Inflammatory macrophage treated with lipopolysaccharide for 4 hours (primary cell): ENCODE data around the gene PTPN22.

ENCODE experiments used
- DNase-seq: peaks from one replicate; pipeline ENCODE4 v3.0.0-alpha.2; 2020

PTPN22 gene

GRCh38 chr1:113793878-113794834, 77.4 kb downstream of the PTPN22 start:
- no peak for DNase-seq

GRCh38 chr1:113792986-113793385, 78.5 kb downstream of the PTPN22 start:
- no peak for DNase-seq

- DNase-seq = no peak
Measured at GRCh38 chr1:113792471-113792870, 79.0 kb downstream of the PTPN22 start.

GRCh38 chr1:113788802-113789201, 82.7 kb downstream of the PTPN22 start:
- DNase-seq = no peak

- no peak for DNase-seq
Measured at GRCh38 chr1:113787663-113788062, 83.8 kb downstream of the PTPN22 start.

- no peak for DNase-seq
Measured at GRCh38 chr1:113786069-113786468, 85.4 kb downstream of the PTPN22 start.

GRCh38 chr1:113784104-113784779, 87.3 kb downstream of the PTPN22 start:
- peak; percentile 45 for DNase-seq

DNA sequence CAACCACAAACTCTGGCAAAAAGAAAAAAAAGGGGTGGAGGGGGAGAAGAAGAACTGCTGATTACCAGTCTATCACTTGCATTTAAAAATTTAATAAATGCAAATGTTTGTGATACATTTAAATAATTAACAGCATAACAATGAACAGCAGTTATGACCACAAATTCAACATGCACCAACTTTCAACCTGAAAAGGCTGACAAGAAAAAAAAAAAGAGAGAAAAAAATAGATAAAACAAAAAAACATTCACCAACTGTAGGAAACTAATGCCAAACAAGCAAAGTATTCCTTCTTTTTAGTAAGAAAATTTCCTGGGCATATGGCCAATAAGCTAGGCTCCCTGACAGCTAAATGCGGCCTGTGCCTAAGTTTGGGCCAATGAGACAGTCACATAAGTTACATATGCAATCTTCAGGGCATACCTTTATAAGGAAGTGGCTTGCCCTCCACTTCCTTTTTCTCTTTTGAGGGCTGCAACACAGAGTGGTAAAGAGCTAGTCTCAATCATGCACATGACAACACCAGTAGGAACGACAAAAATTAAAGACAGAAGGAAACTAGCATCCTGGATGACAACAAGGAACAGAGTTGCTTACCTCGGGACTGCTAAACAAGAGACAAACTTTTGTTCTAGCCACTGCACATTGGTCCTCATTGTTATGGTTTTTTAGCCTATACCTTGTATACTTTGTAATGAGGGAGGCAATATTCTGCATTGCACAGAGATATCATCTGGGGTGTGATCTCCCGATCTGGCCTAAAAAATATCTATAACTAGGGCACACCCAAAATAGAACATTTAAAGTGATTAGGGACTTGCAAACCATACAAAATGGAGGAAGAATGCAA, 88.0 kb downstream of the PTPN22 start:
- DNase-seq = peak; percentile 86

DNA sequence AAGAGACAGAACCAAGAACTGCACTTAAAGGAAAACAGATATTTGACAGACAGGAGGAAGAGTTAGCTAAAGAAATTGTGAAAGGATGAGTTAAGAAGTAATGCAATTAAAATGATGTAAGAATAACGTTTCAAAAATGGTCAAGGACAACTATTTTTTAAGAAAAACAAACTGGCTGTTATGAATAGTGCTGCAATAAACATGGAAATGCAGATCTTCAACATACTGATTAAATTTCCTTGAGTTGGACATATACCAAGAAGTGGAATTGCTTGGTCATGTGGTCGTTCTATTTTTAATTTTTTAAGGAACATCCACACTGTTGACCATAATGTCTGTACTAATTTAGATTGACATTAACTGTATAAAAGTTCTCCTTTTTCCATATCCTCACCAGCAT, 89.1 kb downstream of the PTPN22 start:
- peak; percentile 62 for DNase-seq

DNA sequence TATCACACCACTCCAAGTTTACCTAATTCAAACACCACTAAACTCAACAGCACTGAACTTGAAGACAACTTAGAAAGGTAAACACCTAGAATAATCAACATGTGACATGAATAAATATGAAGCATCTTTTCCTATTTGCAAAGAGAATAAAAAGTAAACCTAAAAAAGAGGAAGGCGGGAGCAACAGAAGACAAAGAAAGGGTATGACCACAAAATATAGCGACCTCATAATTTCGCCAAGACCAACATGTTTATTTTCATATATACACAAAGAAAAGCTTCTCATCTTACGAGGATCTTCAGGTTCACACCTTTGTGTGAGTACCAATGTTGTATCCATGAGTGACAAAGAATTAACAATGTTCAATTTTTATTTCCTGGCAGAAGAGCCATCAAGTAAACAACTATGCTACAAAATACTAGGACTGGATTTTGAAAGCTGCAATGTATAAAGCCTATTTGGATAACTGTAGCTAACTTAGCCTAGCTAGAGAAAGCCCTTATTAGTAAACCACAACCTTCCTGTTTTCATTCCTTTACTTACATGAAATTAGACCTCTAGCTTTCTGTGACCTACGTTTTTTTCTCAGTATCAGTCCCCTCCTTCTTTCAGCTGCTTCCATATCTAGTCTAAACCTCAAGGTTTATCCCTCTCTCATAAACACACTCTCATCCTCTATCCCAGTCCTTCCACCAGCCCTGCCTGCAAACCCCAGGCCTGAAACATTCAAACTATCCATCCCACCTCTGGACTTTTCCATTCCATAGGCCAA, 91.0 kb downstream of the PTPN22 start:
- no peak for DNase-seq

DNA sequence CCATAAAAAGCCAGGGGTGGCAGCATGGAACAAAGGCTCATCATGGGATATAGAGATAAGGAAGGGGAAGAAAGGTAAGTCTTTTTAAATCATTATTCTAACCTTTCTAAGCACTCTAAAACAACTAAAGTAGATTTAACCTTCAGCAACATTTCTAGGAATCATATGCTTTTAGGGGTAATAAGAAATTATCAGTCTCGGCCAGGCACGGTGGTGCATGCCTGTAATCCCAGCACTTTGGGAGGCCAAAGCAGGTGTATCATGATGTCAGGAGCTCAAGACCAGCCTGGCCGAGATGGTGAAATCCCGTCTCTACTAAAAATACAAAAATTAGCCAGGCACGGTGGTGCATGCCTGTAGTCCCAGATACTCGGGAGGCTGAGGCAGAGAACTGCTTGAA, 92.0 kb downstream of the PTPN22 start:
- no peak for DNase-seq

- no peak for DNase-seq
Measured at GRCh38 chr1:113777561-113777960, 94.0 kb downstream of the PTPN22 start.

GRCh38 chr1:113770031-113770430, 101.5 kb downstream of the PTPN22 start:
- no peak for DNase-seq

DNA sequence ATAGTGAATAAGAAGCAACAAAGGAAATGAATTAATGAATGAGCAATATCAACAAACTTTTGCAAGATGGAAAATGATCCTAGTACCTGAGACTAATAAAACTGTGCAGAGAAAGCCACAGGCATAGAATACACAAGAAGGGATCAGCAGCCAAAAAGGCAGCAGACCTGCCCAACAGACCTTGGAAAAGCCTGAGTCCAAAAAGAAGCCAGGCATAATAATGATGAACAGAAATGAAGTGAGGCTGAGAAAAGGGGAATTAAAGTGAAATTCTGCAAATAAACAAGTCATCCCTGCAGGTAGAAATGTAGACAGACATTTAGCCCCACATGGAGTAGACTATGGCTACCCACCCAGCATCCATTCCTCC, 101.9 kb downstream of the PTPN22 start:
- no peak for DNase-seq

DNA sequence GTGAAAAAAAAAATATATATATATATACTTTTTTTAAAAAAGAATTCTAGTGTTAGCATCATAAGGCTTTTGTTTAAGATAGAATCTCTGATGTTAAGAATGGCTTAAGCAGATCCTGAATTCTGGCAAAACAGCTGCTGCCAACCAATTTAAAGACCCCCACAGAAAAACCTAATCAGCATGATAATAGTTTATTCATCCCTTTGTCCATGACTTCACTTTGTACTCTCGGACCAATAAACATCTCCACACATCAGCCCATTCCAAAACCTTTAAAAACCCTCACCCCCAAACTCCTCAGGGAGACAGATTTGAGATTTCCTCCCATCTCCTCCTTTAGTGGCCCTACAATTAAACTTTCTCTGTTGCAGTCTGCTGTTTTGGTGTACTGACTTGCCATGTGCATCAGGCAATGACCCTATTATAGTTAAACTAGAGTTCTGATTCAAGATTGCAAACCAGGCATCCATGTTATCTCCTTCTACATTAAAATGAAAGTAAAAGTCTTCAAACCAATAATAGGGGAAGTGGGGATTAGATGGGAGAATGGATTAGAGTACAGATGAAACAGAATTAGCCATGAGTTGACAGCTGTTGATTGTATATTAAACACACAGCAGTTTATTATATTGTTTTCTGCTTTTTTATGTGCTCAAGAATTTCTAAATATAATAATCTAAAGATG, 102.5 kb downstream of the PTPN22 start:
- peak; percentile 53 for DNase-seq

- no peak for DNase-seq
Measured at GRCh38 chr1:113765306-113766230, 105.9 kb downstream of the PTPN22 start.
